Measurements from ENCODE around the gene NDUFB3.

DNA sequence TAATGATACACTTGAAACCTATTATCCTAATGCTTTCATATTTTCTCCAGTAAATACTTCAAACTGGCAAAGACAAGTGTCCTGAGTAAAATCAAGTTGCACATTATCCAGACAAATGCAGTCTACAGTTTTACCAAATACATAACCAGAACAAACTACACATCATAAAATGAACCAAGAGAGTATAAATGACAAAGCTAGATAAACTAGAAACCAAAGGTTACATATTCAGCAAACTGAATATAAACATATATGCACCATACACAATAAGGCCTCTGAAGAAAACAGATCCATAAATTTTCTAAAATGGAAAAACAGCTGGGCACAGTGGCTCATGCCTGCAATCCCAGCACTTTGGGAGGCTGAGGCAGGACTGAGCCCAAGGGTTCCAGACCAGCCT is 47.3 kb upstream of the NDUFB3 start:
- TF ChIP-seq, protein P1, sequence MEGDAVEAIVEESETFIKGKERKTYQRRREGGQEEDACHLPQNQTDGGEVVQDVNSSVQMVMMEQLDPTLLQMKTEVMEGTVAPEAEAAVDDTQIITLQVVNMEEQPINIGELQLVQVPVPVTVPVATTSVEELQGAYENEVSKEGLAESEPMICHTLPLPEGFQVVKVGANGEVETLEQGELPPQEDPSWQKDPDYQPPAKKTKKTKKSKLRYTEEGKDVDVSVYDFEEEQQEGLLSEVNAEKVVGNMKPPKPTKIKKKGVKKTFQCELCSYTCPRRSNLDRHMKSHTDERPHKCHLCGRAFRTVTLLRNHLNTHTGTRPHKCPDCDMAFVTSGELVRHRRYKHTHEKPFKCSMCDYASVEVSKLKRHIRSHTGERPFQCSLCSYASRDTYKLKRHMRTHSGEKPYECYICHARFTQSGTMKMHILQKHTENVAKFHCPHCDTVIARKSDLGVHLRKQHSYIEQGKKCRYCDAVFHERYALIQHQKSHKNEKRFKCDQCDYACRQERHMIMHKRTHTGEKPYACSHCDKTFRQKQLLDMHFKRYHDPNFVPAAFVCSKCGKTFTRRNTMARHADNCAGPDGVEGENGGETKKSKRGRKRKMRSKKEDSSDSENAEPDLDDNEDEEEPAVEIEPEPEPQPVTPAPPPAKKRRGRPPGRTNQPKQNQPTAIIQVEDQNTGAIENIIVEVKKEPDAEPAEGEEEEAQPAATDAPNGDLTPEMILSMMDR (IDR thresholded peaks at IDR 0.05), result no peak
- no peak for TF ChIP-seq POLR2AphosphoS5 (IDR thresholded peaks at IDR 0.05; ENCODE audit: insufficient read depth in 1 of 2, low read depth in 1 of 2)
- no peak for TF ChIP-seq POLR2A (IDR thresholded peaks at IDR 0.05)

Measured in vagina (tissue), 2 donors.